ENCODE results near the gene CAV2.
A peak's percentile ranks its signal among the peaks of the same experiment; 100 is the strongest.

Gene CAV2

DNA sequence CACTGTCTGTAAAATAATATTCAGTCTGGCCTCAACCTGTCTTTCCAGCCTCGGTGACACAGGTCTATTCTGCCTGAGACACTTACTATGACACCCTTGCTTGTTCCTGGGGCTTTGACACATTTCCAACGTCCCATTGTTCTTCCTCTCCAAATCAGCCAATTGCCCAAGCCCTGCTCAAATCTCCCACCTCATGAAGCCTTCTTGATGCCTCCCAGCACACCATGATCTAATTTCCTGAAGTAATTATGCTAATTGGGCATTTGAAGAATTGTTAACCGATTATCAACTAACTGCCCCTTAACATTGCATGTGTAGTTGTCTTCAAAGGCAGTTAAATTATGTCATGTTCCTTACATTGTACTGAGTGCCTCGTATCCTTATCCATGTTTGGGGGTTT is 58.4 kb downstream of the CAV2 start:
- peaks cover 65% of the 10 kb centered on the region for H3K36me3 ChIP-seq (ENCODE audit: insufficient read depth, low read length)
- H3K27me3 ChIP-seq (ENCODE audit: insufficient read depth, low read length) = no peaks in the 10 kb centered on the region
- peak overlapping the region; percentile 3; the same call in 1 of the 2 replicates for H3K27ac ChIP-seq (ENCODE audit: low read depth, low read length)
- no peak overlapping the region for H3K4me3 ChIP-seq (ENCODE audit: low read depth, low read length)
- peaks cover 46% of the 10 kb centered on the region for H3K4me1 ChIP-seq (ENCODE audit: control insufficient read depth, insufficient read depth, low read length, unreplicated experiment)
- peaks cover 53% of the 10 kb centered on the region for H3K79me2 ChIP-seq (ENCODE audit: control insufficient read depth, insufficient read depth, low read length, unreplicated experiment)
- H2AFZ ChIP-seq (ENCODE audit: low read length, unreplicated experiment) = no peak overlapping the region
